Daoy (cell line): ENCODE measurements around the gene CD276. TPM values are rescaled to one million over a fixed set of nuclear protein-coding genes. Genes with fewer than 3 reads are reported as not detected.
A peak's percentile ranks its signal among the peaks of the same experiment; 100 is the strongest.
"Not testable (repeated sequence)": the region's sequence is repeated elsewhere in the genome, so short reads cannot be mapped to it uniquely, and the experiment has no call there.

Experiments
- DNase-seq: peaks from one replicate; pipeline ENCODE4 v3.0.0-alpha.2; 2015; ENCODE audit warnings: low read depth
- total RNA-seq: library from RNA; depleted of rRNA; stranded (reverse); fragments of >200 nt; shearing (Covaris generic); gene quantifications from 2 replicates; pipeline ENCODE4 v1.2.3, GENCODE V29; 2014

Gene CD276
- total RNA-seq, 1 experiment from 2014 or later: 24.6 TPM

- DNase-seq: no peak
Observed at GRCh38 chr15:73709686-73710085, 25.5 kb downstream of the CD276 start.

DNA sequence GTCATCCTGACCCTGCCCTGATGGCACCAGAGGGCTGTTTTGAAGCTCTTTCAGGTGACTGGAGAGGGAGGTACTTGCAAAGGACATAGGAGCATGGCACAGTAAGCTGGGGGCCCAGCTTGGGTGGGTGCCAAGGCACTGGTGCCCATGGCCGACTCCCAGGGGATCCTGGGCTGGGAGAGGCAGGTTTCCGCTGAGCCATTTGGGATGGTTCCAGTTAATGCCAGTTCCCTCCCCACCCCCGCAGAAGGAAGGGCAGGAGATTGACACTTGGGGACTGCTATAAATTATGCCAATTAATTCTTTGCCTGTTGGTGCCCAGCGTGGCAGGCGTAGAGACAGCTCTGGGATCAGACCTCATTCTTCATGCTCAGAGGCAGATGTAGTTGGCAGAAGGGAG is 26.1 kb downstream of the CD276 start:
- DNase-seq: no peak

DNA sequence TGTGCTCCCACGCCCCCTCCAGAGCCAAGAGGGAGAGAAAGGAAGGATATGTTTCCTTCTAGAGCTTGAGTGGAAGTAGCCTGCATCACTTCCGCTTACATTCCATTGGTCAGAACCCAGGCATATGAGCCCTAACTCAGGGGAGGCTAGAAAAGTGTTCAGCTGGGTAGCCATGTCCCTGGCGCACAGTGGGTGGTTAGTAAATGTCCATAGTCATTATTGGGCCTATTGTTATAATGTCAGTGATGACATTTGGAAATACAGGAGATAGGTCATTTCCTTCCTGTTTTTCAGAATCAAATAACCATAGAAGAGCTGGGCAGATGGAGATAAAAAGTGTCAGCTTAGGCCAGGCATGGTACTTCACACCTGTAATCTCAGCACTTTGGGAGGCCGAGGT is 27.3 kb downstream of the CD276 start:
- no peak for DNase-seq

GRCh38 chr15:73712107-73712506 is 27.9 kb downstream of the CD276 start:
- no peak for DNase-seq

DNA sequence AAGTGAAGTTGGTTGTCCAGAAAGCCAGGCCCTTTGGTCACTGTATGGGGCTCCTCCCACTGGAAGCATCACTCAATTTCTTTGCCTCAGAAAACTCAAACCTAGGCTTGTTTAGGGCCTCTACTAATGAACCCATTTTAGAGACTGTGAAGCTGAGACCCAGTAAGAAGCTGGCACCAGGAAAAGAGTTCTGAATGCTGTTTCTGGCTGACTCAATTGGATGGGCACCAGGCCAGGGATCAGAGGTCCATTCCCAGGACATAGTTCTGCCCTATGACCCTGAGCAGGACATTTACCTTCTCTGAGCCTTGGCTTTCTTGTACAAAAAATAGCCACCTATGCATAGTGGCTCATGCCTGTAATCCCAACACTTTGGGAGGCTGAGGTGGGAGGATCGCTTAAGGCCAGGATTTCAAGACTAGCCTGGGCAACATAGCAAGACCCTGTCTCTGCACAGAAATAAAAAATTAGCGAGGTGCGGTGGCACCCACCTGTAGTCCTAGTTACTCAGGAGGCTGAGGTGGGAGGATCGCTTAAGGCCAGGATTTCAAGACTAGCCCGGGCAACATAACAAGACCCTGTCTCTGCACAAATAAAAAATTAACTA is 30.6 kb downstream of the CD276 start:
- no peak for DNase-seq

- DNase-seq: no peak
Observed at GRCh38 chr15:73715417-73715816, 31.2 kb downstream of the CD276 start.

DNA sequence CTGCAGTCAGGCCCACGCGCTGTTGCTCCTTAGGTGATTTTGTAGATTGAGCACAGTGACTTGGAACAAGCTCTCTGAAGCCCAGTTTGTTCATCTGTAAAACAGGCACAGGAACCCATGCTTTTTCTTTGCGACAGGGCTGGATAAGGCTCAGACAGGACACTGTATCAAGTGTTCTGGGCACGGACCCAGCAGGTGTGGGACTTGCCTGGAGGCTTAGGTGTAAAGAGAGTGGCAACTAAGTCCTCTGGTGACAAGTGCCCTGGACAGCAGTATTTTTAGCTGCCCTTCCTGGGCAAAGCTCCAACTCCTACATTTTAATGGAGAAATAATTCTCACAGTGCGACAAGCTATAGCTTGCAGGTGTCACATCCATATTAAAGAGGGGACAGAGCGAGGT is 32.2 kb downstream of the CD276 start:
- no peak for DNase-seq

DNA sequence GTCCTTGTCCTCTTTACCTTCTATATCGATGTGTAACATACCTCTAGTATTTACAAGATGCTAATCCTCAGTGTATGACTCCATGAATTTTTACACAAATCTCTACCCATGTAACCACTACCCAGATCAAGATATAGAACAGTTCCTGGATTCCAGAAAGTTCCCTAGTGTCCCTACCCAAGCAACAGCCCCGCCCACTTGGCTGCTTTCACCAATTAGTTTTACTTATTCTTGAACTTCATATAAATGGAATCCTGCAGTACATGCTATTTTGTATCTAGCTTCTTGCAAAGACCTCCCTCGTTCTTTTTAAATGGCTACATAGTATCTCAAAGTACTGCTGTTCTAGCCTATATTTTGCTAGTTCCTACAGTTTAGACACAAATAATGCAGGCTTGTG is 33.0 kb downstream of the CD276 start:
- DNase-seq: no peak

DNA sequence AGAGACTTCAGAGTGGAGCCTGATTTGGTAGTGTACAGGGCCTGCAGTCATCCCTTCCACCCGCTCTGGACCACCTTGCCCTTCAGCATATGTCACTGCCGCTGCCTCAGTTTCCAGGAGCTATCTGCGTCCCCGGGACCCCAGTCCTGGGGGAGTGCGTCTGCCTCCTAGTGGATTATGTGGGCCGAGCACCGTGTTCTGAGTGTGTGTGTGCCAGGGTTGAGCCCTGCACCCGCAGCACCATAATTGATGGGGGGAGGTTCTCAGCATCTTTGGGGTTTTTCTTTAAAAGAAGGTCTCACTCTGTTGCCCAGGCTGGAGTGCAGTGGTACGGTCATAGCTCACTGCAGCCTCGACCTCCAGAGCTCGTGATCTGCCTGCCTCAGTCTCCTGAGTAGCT is 33.6 kb downstream of the CD276 start:
- DNase-seq: no peak

GRCh38 chr15:73718694-73719093 is 34.5 kb downstream of the CD276 start:
- no peak for DNase-seq

- DNase-seq: no peak
Observed at GRCh38 chr15:73722425-73722824, 38.2 kb downstream of the CD276 start.

- DNase-seq: no peak
Observed at GRCh38 chr15:73723191-73723590, 39.0 kb downstream of the CD276 start.

DNA sequence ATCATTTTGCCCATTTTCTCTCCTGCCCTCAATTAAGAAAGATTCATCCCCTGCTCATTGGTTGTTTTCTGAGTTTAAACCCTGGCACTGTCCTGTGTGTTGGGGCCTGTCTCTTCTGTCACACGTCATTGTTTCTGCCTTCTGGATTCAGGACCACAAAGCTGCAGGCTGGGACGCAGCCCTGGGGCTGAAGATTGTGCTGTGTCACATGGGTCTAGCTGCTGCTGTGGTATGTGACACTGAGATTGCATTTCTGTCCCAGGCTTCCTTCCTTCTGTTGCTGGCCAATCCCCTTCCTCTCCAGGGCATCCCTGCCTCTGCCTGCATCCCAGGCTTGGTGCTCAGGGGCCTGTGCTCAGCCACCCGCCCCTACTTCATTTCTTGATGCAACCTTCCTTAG is 40.0 kb downstream of the CD276 start:
- DNase-seq: no peak

GRCh38 chr15:73727330-73727976 is 43.3 kb downstream of the CD276 start:
- DNase-seq: peak; percentile 32

DNA sequence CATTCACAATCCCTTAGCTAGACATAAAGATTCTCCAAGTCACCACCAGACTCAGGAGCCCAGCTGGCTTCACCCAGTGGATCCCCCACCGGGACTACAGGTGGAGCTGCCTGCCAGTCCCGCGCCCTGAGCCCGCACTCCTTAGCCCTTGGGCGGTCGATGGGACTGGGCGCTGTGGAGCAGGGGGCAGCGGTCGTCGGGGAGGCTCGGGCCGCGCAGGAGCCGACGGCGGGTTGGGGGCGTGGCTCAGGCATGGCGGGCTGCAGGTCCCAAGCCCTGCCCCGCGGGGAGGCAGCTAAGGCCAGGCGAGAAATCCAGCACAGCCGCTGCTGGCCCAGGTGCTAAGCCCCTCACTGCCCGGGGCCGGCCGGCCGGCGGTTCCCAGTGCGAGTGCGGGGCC is 47.9 kb downstream of the CD276 start:
- DNase-seq: not testable (repeated sequence)

- DNase-seq: no peak
Observed at GRCh38 chr15:73732930-73733329, 48.7 kb downstream of the CD276 start.

GRCh38 chr15:73737535-73737934 is 53.4 kb downstream of the CD276 start:
- no peak for DNase-seq

- no peak for DNase-seq
Observed at GRCh38 chr15:73740152-73741048, 56.2 kb downstream of the CD276 start.

GRCh38 chr15:73741321-73741836 is 57.2 kb downstream of the CD276 start:
- no peak for DNase-seq

- no peak for DNase-seq
Observed at GRCh38 chr15:73744293-73744692, 60.1 kb downstream of the CD276 start.

GRCh38 chr15:73745073-73745472 is 60.9 kb downstream of the CD276 start:
- DNase-seq: no peak

- no peak for DNase-seq
Observed at GRCh38 chr15:73746261-73746660, 62.1 kb downstream of the CD276 start.

GRCh38 chr15:73746883-73747282 is 62.7 kb downstream of the CD276 start:
- peak; percentile 48 for DNase-seq
